Spleen (tissue), 7 donors: ENCODE measurements around the gene MKLN1.

Experiments
- POLR2AphosphoS5 ChIP-seq, 3 donors: sonication (generic); formaldehyde crosslinking; IDR thresholded peaks; one replicate each; pipeline ENCODE4 v1.5.1; 2017; ENCODE audit warnings: antibody characterized with exemption in 3 of 3
- TF ChIP-seq, protein P1 (sequence below), 11 experiments: fragments of 200-600 bp in 7 of 11; fragments of 450-650 bp in 4 of 11; sonication (generic) in 4 of 11; IDR thresholded peaks in 8 of 11; conservative IDR thresholded peaks in 3 of 11; 1 replicate in 7 of 11; 2 replicates in 4 of 11; pipeline versions ENCODE4 v1.4.0 to v1.8.0; 2016 to 2021; ENCODE audit warnings: antibody characterized with exemption in 11 of 11, inconsistent platforms in 4 of 11, mild to moderate bottlenecking in 1 of 11
- donor health status: DM: no; HTN: no; CAD: no; lungs with moderate emphysema.
- donor health status: DM: no; HTN: no; CAD: no.
- donor health status: DM: no; HTN: no; CAD: no.

- TF ChIP-seq, protein P1, sequence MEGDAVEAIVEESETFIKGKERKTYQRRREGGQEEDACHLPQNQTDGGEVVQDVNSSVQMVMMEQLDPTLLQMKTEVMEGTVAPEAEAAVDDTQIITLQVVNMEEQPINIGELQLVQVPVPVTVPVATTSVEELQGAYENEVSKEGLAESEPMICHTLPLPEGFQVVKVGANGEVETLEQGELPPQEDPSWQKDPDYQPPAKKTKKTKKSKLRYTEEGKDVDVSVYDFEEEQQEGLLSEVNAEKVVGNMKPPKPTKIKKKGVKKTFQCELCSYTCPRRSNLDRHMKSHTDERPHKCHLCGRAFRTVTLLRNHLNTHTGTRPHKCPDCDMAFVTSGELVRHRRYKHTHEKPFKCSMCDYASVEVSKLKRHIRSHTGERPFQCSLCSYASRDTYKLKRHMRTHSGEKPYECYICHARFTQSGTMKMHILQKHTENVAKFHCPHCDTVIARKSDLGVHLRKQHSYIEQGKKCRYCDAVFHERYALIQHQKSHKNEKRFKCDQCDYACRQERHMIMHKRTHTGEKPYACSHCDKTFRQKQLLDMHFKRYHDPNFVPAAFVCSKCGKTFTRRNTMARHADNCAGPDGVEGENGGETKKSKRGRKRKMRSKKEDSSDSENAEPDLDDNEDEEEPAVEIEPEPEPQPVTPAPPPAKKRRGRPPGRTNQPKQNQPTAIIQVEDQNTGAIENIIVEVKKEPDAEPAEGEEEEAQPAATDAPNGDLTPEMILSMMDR (IDR thresholded peaks at IDR 0.05 in 8 of 11, conservative IDR thresholded peaks at IDR 0.05 in 3 of 11) = no peak
- no peak for TF ChIP-seq POLR2AphosphoS5 (IDR thresholded peaks at IDR 0.05)
Measured at GRCh38 chr7:131495669-131496498, 168.2 kb downstream of the MKLN1 start.
